Hematopoietic multipotent progenitor cell treated with erythropoietin and hydrocortisone succinate and interleukin-3 and kit ligand, for 4 days (in vitro differentiated cells): Measurements from ENCODE around the gene GRAP2.
"Not testable (repeated sequence)": the region's sequence is repeated elsewhere in the genome, so short reads cannot be mapped to it uniquely, and the experiment has no call there.

Experiments used
- DNase-seq: peaks from one replicate; pipeline ENCODE4 v3.0.0-alpha.2; 2015

GRAP2 gene

GRCh38 chr22:39900306-39901227, at the start of gene GRAP2:
TSS of gene GRAP2 (plus strand) at chr22:39901084. CDS start at chr22:39947107, 46,023 bp downstream.
- peak; percentile 93 for DNase-seq

- DNase-seq = no peak
Measured at GRCh38 chr22:39851606-39852315, 49.1 kb upstream of the GRAP2 start.

DNA sequence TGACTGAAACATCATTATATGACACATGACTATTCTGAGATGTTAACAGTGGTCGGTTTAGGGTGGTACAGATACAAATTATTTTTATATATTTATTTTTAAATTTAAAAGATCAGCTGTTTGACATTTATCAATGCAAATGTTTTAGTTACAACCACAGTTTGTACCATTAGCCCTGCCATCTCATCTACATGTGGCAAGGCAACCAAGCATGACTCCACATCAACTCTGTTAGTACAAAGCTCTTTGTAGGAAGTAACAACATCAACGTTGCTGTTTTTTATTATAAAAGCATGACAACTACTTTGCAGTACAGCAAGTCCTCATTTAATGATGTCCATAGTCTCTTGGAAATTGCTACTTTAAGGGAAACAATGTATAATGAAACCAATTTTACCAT, 48.1 kb upstream of the GRAP2 start:
- no peak for DNase-seq

DNA sequence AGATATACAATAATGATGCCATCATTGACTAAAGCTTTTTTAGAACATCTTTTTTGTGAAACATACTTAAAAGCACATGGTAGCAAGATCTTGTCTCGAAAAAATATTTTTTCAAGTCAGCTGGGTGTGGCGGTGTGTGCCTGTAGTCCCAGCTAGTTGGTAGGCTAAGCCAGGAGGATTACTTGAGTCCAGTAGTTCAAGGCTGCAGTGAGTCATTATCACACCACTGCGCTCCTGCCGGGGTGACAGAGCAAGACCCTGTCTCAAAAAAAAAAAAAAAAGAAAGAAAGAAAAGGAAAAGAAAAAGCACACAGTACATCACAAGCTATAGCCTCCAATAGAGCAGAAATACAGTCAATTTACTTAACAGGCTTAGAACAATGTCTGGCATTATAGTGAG, 44.3 kb upstream of the GRAP2 start:
- no peak for DNase-seq

GRCh38 chr22:39859903-39860588, 40.8 kb upstream of the GRAP2 start:
- DNase-seq = no peak

GRCh38 chr22:39868741-39869140, 32.1 kb upstream of the GRAP2 start:
- DNase-seq = peak; percentile 59

DNA sequence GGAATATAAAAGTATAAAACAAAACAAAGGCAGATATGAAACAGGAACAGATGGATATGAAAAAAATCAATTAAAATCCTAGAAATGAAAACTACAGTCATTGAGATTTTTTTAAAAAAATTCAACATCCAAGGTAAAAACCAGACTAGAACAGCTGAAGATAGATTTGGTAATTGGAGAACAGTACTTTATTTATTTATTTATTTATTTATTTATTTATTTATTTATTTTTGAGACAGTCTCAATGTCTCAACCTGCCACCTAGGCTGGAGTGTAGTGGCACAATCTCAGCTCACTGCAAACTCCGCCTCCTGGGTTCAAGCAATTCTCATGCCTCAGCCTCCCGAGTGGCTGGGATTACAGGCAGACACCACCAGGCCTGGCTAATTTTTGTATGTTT, 31.1 kb upstream of the GRAP2 start:
- not testable (repeated sequence) for DNase-seq

- no peak for DNase-seq
Measured at GRCh38 chr22:39871008-39871798, 29.7 kb upstream of the GRAP2 start.

DNA sequence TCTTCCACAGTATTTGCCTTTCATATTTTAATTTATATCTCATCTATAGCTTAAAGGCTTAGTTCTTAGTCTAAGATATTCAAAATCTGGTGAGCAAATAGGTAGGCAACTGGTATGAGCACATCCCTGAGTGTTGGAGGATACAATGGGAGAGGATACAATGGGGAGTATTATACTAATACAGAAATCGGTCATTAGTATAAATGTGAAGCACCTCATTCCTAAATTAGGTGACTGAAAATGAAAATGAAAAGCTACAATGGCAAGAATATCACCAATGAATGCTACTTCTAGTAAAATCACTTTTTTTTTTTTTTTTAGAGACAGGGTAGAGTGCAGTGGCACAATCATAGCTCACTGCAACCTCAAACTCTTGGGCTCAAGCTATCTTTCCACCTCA, 28.3 kb upstream of the GRAP2 start:
- DNase-seq = no peak

DNA sequence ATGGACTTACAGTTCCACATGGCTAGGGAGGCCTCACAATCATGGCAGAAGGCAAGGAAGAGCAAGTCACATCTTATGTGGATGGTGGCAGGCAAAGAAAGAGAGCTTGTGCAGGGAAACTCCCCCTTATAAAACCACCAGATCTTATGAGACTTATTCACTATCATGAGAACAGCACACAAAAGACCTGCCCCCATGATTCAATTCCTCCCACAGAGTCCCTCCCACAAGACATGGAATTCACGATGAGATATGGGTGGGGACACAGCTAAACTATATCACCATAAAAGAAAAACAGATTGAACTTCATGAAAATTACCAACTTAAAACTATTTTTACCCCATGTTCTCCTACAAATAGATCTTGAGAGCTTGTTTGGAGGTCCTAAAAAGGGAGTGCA, 26.9 kb upstream of the GRAP2 start:
- no peak for DNase-seq

DNA sequence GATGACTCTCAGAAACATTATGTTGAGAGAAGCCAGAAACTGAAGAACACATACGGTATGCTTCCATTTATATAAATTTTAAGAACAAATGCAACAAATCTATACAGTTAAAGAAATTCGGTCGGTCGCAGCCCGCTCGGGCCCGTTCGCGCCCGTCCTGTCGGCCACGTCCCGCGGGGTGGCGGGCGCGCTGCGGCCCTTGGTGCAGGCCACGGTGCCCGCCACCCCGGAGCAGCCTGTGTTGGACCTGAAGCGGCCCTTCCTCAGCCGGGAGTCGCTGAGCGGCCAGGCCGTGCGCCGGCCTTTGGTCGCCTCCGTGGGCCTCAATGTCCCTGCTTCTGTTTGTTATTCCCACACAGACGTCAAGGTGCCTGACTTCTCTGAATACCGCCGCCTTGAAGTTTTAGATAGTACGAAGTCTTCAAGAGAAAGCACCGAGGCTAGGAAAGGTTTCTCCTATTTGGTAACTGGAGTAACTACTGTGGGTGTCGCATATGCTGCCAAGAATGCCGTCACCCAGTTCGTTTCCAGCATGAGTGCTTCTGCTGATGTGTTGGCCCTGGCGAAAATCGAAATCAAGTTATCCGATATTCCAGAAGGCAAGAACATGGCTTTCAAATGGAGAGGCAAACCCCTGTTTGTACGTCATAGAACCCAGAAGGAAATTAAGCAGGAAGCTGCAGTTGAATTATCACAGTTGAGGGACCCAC, 25.6 kb upstream of the GRAP2 start:
- DNase-seq = not testable (repeated sequence)

DNA sequence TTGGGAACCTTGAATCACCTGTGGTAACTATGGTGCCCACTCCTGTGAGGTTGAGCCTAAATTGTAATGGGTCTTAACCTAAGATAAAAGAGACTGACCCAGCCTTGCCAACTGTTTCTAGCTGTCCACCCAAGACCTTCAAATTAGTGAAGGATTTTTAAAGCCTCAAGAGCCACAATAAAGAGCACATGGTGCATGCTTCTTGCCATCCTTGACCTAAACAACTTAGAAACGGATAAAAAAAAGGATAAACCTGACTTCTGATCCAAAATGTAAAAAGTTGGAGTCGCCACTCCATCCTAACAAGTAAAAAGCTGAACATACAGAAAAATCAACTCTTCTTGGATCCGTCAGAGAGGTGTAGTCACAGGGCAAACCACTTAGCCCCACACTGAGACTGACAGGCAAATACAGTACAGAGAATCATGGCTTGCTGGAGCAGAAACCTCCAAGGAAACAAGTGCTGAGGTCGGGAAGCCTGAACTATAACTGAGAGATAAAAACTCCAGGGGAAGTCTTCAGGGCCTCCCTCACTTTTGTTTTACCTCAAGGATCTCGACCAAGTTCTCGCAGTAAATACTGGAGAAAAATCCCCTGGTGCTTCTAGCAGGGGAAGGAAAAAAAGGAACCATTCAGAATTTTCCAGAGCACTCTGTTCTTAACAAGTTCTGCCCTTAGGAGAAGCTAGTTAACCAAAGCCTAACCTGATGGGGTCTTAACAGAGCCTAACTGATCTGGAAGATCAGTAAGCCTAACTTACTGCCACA, 23.6 kb upstream of the GRAP2 start:
- DNase-seq = no peak

DNA sequence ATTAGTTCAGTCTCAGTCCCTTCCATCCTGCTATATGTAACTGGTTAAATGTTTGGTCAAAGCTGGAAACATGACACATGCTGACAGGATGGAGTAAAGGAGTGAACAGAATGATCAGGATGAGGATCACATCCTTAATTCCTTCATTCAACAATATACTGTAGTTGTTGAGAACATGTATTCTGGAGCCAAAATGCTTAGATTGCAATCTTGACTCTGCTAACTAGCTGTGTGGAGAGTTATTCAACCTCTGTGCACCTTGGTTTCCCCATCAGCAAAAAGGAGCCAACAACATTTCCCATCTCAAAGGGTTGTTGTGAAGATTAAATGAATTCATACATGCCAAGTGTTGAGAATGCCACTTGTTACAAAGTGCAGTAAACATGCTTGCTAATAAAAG, 20.2 kb upstream of the GRAP2 start:
- DNase-seq = no peak

GRCh38 chr22:39883057-39883456, 17.8 kb upstream of the GRAP2 start:
- DNase-seq = no peak

GRCh38 chr22:39889924-39890323, 11.0 kb upstream of the GRAP2 start:
- not testable (repeated sequence) for DNase-seq

DNA sequence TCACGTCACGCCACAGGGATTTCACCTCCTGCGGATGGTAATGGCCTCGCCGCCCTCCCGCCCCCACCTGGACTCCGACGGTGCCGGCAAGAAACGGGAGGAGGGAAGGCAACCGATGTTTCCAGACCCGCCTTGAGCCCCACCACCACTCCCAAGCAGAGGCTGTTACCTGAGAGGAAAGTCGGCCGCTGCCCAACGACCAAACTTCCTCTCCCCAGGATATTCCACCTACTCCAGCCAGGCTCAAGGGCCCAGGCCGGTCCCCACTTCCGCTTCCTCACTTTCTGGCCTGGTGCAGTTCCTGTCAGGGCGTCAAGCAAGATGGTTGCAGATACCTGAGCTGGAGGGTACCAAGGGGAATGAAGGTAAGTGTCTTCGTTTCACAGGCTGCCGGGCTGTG, 7.4 kb upstream of the GRAP2 start, which contains the start of gene ENTHD1:
TSS of gene ENTHD1 (minus strand) at position 235 of the 400 bp plus-strand sequence. CDS start 6,012 bp downstream, outside the sequence.
- no peak for DNase-seq

DNA sequence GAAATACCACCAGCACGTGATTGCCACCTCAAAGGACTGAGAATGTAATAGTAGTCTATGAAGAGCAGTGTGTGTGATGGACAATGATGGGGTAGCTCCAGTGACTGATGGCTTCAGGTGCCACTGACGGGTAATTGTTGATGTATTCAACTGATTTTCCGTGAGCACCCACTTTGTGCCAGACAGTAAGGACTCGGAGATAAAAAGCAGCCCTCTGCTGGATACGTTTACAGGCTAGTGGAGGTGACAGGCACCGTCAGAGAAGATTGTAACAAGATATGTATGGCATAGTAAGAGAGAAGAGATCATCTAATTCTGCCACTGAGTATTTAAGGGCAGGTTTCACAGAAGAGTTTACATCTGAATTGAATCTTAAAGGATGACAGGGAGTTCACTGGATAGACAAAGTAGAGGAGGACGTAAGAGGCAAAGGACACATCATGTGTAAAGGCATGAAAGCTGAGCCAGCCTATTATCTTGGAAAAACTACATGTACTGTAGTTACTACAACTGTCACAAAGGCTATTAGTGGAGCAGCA, 6.3 kb upstream of the GRAP2 start:
- DNase-seq = peak; percentile 19

- no peak for DNase-seq
Measured at GRCh38 chr22:39895682-39896081, 5.2 kb upstream of the GRAP2 start.

DNA sequence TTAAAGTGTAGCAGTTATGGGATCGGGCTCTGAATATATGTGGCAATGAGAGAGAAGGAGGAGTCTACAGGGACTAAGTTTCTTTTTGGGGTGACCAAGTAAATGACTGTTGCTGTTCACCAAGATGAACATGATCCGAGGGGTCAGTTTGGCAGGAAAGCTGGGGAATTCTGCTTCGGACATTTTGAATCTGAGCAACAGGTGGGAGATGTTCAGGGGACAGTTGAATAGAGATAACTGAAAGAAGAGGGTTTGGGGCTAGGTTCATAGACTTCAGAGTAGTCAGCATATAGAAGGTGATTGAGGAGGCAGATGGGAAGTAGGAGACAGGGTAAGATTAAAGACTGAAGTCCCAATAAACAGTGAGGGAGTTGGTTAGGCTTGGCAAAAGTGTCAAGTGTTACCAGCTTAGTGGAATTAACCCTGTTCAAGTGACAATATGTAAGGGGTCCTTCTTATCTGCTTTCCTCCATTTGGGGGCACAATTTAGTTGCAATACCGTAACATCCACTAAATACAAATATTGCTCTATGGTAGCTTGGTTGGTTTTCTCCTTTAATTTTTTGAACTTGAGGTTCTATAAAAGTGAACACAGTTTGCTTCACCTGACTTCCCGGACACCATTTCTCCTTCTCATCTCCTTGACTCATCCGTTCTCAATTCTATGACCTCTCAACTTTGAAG, 4.4 kb upstream of the GRAP2 start:
- DNase-seq = peak; percentile 29

- peak; percentile 25 for DNase-seq
Measured at GRCh38 chr22:39897841-39898240, 3.0 kb upstream of the GRAP2 start.
